ENCODE data around the gene CIDEB. TPM values are rescaled to one million over a fixed set of nuclear protein-coding genes. Genes with fewer than 3 reads are reported as not detected.

Gene CIDEB
- total RNA-seq, 2 donors from 2014 or later: 0.97 to 3.1 TPM

DNA sequence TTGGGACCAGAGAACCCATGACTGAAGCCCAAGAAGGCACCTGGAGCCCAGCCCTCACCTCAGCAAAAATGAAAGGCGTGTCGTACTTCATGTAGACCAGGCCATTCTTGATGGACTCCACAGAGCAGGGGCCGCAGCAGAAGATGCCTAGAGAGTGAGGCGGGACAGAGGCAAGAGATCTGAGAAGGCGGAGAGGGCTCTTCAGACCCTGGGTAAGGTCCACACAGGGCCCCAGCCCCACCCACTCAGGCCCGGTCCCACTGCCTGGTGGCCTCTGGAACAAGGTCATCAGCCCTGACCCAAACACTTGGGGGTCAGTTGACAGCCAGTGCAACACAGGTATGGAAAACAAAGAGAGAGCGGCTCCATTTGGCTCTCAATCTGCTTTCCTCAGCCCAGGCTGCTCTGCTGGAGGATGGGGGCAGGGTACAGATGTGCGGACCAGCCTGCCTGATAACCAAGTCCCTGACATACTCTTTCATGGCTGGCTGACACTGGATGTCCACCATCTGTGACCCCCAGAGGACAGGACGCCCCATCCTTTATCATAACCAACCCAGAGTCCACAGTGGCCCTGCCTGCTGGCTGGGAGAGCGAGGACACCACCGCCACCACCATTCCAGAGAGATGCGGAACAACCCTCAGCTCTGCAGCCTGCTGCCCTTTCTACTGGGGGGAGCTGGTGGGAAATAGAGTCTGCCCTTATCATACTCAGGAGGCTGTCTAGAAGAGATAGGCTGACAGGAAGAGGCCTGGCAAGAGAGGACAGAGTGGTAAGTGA, 51.7 kb downstream of the CIDEB start:
- Mint-ChIP-seq H3K27ac (no peak overlapping the region), H3K4me3 (no peak overlapping the region), H3K27me3 (ENCODE audit: insufficient read depth) (no peaks in the 10 kb centered on the region), H3K4me1 (no peaks in the 10 kb centered on the region), H3K9me3 (no peaks in the 10 kb centered on the region), H3K36me3 (ENCODE audit: low read depth) (peaks cover 4% of the 10 kb centered on the region)
- Histone ChIP-seq H3K36me3 (ENCODE audit: control insufficient read depth, insufficient read depth, low read length) (no peaks in the 10 kb centered on the region), H3K9ac (ENCODE audit: extremely low read depth, low read length, poor library complexity, severe bottlenecking) (no peak overlapping the region), H3K27me3 (ENCODE audit: control insufficient read depth, insufficient read depth, low read length, poor library complexity, severe bottlenecking) (no peaks in the 10 kb centered on the region), H3K4me3 (ENCODE audit: low read length) (no peak overlapping the region), H3K27ac (ENCODE audit: low read depth, low read length) (no peak overlapping the region), H3K9me3 (ENCODE audit: control insufficient read depth, low read length) (no peaks in the 10 kb centered on the region), H3K4me1 (ENCODE audit: control insufficient read depth, insufficient read depth, low read length) (no peaks in the 10 kb centered on the region)
- no peak for TF ChIP-seq CTCF (conservative IDR thresholded peaks at IDR 0.05)
- no peak for DNase-seq
- WGBS, 2 experiments (ENCODE audit: insufficient coverage in 1 of 2, insufficient read length in 1 of 2): 89 to 100% methylated on average over 5 to 12 of the region's 12 CpGs

- WGBS, 2 experiments (ENCODE audit: insufficient coverage in 1 of 2, insufficient read length in 1 of 2): 91 to 95% methylated on average over 6 to 8 of the region's 8 CpGs
- Mint-ChIP-seq H3K27me3 (ENCODE audit: insufficient read depth) (no peaks in the 10 kb centered on the region), H3K4me1 (no peaks in the 10 kb centered on the region), H3K4me3 (no peak overlapping the region), H3K27ac (no peak overlapping the region), H3K36me3 (ENCODE audit: low read depth) (peaks cover 4% of the 10 kb centered on the region), H3K9me3 (no peaks in the 10 kb centered on the region)
- Histone ChIP-seq H3K36me3 (ENCODE audit: control insufficient read depth, insufficient read depth, low read length) (no peaks in the 10 kb centered on the region), H3K4me1 (ENCODE audit: control insufficient read depth, insufficient read depth, low read length) (no peaks in the 10 kb centered on the region), H3K9me3 (ENCODE audit: control insufficient read depth, low read length) (no peaks in the 10 kb centered on the region), H3K9ac (ENCODE audit: extremely low read depth, low read length, poor library complexity, severe bottlenecking) (no peak overlapping the region), H3K27ac (ENCODE audit: low read depth, low read length) (no peak overlapping the region), H3K4me3 (ENCODE audit: low read length) (no peak overlapping the region), H3K27me3 (ENCODE audit: control insufficient read depth, insufficient read depth, low read length, poor library complexity, severe bottlenecking) (no peaks in the 10 kb centered on the region)
- TF ChIP-seq CTCF (conservative IDR thresholded peaks at IDR 0.05): no peak
- DNase-seq: no peak
Measured at GRCh38 chr14:24255438-24255837, 52.3 kb downstream of the CIDEB start.

Other genes starting within 250 kb of the CIDEB start
- not detected for gene CPNE6, start 236.4 kb downstream of the CIDEB start, total RNA-seq
- gene PCK2, start 213.7 kb downstream of the CIDEB start, total RNA-seq: 10 to 100 TPM; 37.7 to 42.8 TPM
- gene DCAF11, start 193.2 kb downstream of the CIDEB start, total RNA-seq: 10 to 100 TPM; 71.1 to 72.2 TPM
- gene NRL, start 193.0 kb downstream of the CIDEB start, total RNA-seq: 1 to 10 TPM; 1.9 TPM
- gene FITM1, start 177.3 kb downstream of the CIDEB start, total RNA-seq: 1 to 10 TPM in 1 of 2 donors, not detected in 1; 1.1 TPM
- 100 to 1,000 TPM in 1 of 2 donors, 10 to 100 TPM in 1; 68.6 to 108 TPM for gene PSME1, start 171.8 kb downstream of the CIDEB start, total RNA-seq
- gene EMC9, start 166.4 kb downstream of the CIDEB start, total RNA-seq: 10 to 100 TPM; 34.0 to 39.5 TPM
- 100 to 1,000 TPM; 106 to 112 TPM for gene PSME2, start 161.4 kb downstream of the CIDEB start, total RNA-seq
- 10 to 100 TPM; 75.5 to 82.9 TPM for gene RNF31, start 160.5 kb downstream of the CIDEB start, total RNA-seq
- 10 to 100 TPM; 13.6 to 26.9 TPM for gene IRF9, start 146.7 kb downstream of the CIDEB start, total RNA-seq
- 10 to 100 TPM; 60.3 to 98.3 TPM for gene REC8, start 135.9 kb downstream of the CIDEB start, total RNA-seq
- 10 to 100 TPM; 56.3 to 67.4 TPM for gene IPO4, start 119.2 kb downstream of the CIDEB start, total RNA-seq
- 10 to 100 TPM; 37.4 to 40.8 TPM for gene TM9SF1, start 112.5 kb downstream of the CIDEB start, total RNA-seq
- under 1 TPM; 0.38 to 0.51 TPM for gene TSSK4, start 102.3 kb downstream of the CIDEB start, total RNA-seq
- 10 to 100 TPM; 38.8 to 44.3 TPM for gene CHMP4A, start 94.5 kb downstream of the CIDEB start, total RNA-seq
- 10 to 100 TPM; 21.0 to 25.0 TPM for gene MDP1, start 91.9 kb downstream of the CIDEB start, total RNA-seq
- gene NEDD8, start 75.6 kb downstream of the CIDEB start, total RNA-seq: 100 to 1,000 TPM; 210 to 267 TPM
- 10 to 100 TPM; 56.1 to 63.1 TPM for gene GMPR2, start 75.0 kb downstream of the CIDEB start, total RNA-seq
- 10 to 100 TPM; 43.4 to 43.5 TPM for gene TINF2, start 65.4 kb downstream of the CIDEB start, total RNA-seq
- 1 to 10 TPM; 1.6 to 3.4 TPM for gene TGM1, start 44.8 kb downstream of the CIDEB start, total RNA-seq
- gene RABGGTA, start 36.4 kb downstream of the CIDEB start, total RNA-seq: 10 to 100 TPM; 20.2 to 20.5 TPM
- 10 to 100 TPM; 21.2 to 22.5 TPM for gene DHRS1, start 8.2 kb downstream of the CIDEB start, total RNA-seq
- gene NOP9, start 8.1 kb downstream of the CIDEB start, total RNA-seq: 10 to 100 TPM; 31.1 to 32.0 TPM
- 1 to 10 TPM; 7.4 to 9.5 TPM for gene LTB4R2, start 2.2 kb upstream of the CIDEB start, total RNA-seq
- 1 to 10 TPM; 6.4 to 6.6 TPM for gene LTB4R, start 3.5 kb upstream of the CIDEB start, total RNA-seq
- gene ADCY4, start 27.1 kb upstream of the CIDEB start, total RNA-seq: not detected
- gene RIPK3, start 32.0 kb upstream of the CIDEB start, total RNA-seq: not detected
- 10 to 100 TPM; 24.8 to 34.1 TPM for gene NFATC4, start 60.2 kb upstream of the CIDEB start, total RNA-seq
- gene NYNRIN, start 91.0 kb upstream of the CIDEB start, total RNA-seq: 10 to 100 TPM; 19.5 to 19.7 TPM
- gene CBLN3, start 121.7 kb upstream of the CIDEB start, total RNA-seq: 1 to 10 TPM; 2.1 to 2.4 TPM
- 10 to 100 TPM; 46.2 to 46.6 TPM for gene KHNYN, start 122.0 kb upstream of the CIDEB start, total RNA-seq
- 10 to 100 TPM; 40.4 to 41.3 TPM for gene SDR39U1, start 134.8 kb upstream of the CIDEB start, total RNA-seq
- not detected for gene CMA1, start 200.3 kb upstream of the CIDEB start, total RNA-seq

All from endodermal cell (in vitro differentiated cells).